Stimulated activated CD8-positive, alpha-beta memory T cell treated with anti-CD3 and anti-CD28 coated beads, Interleukin-15, amount 100 ng/mL, for 1 hour (primary cell): ENCODE measurements around the gene SLC28A1.

ENCODE experiments used
- DNase-seq: peaks from one replicate; pipeline ENCODE4 v3.0.0-alpha.2; 2020; ENCODE audit warnings: low read depth

SLC28A1 gene

DNA sequence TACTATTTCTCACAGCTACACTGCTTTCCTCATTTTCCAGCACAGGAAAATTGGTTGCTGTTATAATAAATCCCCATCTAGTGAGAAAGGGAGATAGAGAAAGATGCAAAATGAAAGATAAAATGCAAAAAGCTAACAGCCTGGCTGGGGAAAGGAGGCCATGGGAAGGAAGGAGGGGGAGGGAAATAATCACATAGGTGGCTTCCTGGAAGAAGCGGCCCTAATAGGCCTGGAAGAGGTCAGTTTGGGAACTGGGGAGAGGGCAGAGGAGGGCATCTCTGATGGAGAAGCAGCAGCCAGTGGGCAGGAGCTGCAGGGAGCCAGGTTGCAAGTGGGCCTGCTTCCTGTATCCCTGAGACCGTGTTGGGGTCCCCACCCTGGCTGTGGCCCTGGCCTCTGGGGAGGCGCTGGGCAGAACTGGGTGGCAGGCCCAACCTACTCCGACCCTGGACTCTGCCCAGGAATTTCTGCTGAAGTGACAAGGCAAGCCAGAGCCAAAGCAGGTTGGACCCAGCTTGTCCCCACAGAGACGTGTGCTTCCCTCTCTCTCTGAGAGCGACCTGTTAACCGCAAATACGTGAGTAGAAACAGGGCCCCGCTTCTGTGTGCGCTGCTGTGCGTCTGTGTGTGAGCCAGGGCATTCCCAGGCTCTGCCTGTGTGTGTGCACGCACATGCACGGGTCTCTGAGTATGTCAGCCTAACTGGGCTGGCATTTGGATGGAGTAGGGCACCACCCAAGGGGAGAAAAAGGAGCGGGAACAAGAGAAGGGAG, 1.9 kb downstream of the SLC28A1 start:
- DNase-seq = no peak

DNA sequence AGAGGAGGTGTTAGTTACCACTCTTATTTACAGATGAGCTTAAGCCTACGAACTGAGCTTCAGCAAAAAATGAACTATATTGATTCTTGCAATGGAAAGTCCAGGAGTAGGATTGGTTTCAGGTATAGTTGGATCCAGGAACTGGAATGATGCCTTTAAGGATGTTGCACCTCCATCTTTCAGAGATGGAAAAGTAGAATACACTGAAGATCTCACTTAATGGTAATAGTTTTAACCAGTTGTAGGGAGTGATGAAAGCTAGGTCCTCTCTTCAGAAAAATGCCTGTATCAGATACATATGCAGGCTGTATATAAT, 2.5 kb downstream of the SLC28A1 start:
- no peak for DNase-seq

- no peak for DNase-seq
Measured at GRCh38 chr15:84887938-84888337, 3.5 kb downstream of the SLC28A1 start.

GRCh38 chr15:84888639-84889038, 4.2 kb downstream of the SLC28A1 start:
- DNase-seq = no peak

- no peak for DNase-seq
Measured at GRCh38 chr15:84889313-84889990, 5.0 kb downstream of the SLC28A1 start.

DNA sequence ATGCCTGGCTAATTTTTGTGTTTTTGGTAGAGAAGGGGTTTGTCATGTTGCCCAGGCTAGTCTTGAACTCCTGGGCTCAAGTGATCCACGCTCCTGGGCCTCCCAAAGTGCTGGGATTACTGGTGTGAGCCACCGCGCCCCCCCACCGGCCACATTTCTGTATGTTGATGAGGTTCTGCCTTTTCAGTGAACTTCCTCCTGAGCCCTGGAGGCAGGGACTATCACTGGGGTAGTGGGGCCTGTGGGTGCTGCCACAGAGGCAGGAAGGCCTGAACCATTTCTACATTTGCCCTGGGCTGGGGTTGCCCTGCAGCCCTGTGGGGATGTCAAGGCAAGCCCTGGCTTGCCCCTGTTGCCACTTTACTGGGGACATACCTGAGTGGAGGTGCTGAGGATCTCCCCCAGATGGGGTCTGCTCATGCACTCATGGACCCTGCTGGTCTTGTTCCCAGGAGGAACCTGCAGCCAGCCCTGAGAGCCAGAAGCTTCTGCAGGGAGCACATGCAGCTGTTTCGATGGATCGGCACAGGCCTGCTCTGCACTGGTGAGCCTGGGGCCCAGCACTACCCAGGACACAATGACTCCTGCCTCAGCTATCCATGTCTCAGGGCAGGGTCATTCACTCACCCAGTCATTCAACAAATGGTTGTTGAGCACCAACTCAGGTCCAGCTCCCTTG, 5.7 kb downstream of the SLC28A1 start:
- DNase-seq = no peak

GRCh38 chr15:84890670-84891162, 6.3 kb downstream of the SLC28A1 start:
- no peak for DNase-seq

DNA sequence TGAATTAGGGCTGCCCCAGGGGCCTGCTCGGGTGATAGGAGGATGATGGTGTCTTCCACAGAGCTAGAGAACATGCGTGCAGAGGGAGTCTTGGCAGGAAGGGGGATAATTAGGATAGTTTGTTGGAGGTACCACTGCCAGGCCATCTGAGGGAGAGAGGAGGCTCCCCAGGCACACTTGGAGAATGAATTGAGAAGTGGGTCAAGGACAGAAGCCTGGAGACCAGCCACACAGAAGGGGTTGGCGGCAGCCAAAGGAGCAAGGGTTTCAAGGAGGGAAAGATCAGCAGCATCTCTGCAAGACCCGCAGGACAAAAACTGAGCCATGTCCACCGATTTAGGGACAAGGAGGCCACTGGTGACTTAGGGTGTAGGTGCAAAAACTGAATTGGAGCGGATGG, 6.9 kb downstream of the SLC28A1 start:
- no peak for DNase-seq

DNA sequence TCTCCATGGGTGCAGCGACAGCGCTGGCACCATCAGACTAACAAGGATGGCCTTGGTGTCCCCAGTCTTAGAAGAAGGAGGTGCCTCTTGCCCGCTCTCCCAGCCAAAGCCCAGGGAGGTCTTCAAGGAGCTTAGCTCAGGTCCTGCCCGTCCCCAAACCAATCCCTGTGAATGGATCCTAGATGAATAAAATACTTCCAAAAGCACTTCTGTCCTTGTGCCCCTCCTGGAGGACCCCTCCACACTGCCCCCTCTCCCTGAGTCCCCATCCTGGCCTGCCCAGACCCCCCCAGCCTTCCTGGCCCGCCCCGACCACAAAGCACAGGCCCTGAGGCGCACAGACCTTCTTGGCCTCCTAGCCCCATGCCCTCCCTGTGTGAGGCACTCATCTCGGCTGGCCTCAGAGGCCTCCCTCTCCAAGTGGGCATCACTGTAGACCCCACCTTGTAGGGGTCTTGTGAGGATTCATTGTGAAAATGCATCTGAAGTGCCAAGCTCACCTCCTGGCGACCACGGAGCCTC, 8.4 kb downstream of the SLC28A1 start:
- DNase-seq = no peak

DNA sequence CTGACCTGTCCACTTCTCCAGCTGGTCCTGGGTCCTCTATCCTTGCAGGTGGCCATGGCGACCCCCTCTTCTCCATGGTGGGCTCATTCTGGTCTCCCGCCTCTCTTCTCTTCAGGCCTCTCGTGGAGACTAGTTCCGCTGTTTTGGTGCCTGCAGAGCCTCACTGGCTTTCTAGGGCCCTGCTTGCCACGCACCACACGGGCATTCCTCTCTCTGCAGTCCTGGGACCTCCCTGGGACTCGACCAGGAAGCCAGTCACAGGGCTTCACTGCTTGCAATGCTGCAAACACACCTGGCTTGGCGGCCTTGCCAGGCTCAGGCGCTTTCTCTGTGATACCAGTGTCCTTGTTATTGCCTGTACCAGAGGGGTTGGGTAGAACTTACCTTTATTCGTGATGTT, 9.1 kb downstream of the SLC28A1 start:
- DNase-seq = no peak

GRCh38 chr15:84894736-84895425, 10.4 kb downstream of the SLC28A1 start:
- no peak for DNase-seq

DNA sequence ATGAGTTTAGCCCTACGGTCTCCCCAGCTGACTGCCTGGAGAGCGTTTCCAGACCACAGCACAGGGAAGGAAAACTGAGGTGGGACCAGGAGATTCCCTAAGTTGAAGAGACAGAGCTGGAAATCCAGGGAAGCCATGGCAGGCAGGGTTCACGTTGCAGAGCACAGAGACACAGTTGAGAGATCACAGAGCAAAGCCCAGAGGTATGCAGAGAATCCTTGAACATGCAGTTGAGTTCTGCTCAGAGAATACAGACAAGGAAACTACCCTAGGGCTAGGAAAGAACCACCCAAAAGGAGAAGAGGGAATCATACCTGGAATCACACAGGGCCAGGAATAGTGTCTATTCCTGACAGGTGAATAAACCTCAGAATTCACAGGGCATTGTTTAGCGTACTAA, 14.3 kb downstream of the SLC28A1 start:
- DNase-seq = no peak

DNA sequence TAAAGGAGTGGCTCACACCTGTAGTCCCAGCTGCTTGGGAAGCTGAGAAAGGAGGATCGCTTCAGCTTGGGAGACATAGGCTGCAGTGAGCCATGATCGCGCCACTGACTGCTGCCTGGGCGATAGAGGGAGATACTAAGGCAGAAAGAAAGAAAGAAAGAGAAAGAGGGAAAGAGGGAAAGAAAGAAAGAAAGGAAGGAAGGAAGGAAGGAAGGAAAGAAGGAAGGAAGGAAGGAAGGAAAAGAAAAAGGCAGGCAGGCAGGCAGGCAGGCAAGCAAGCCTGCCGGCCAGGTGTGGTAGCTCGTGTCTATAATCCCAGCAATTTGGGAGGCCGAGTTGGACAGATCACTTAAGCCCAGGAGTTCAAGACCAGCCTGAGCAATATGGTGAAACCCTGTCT, 15.3 kb downstream of the SLC28A1 start:
- no peak for DNase-seq

- no peak for DNase-seq
Measured at GRCh38 chr15:84901540-84901939, 17.1 kb downstream of the SLC28A1 start.

GRCh38 chr15:84903751-84904150, 19.3 kb downstream of the SLC28A1 start:
- DNase-seq = no peak

DNA sequence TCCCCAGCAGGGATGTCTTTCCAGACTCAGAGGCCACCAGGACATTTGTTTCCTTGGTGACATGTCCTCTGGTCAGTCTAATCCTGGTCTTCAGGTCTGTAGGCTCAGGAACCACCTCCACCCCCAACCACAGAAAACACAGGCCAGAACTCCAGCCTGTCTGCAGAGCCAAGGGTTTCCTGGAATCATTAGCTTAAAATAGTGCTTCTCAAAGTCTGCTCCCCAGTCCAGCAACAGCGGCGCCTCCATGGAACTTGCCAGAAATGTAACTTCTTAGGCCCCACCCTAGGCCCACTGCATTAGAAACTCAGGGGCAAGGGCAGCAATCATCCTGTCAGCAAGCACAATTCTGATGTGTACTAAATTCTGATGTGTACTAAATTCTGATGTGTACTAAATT, 20.0 kb downstream of the SLC28A1 start:
- no peak for DNase-seq

DNA sequence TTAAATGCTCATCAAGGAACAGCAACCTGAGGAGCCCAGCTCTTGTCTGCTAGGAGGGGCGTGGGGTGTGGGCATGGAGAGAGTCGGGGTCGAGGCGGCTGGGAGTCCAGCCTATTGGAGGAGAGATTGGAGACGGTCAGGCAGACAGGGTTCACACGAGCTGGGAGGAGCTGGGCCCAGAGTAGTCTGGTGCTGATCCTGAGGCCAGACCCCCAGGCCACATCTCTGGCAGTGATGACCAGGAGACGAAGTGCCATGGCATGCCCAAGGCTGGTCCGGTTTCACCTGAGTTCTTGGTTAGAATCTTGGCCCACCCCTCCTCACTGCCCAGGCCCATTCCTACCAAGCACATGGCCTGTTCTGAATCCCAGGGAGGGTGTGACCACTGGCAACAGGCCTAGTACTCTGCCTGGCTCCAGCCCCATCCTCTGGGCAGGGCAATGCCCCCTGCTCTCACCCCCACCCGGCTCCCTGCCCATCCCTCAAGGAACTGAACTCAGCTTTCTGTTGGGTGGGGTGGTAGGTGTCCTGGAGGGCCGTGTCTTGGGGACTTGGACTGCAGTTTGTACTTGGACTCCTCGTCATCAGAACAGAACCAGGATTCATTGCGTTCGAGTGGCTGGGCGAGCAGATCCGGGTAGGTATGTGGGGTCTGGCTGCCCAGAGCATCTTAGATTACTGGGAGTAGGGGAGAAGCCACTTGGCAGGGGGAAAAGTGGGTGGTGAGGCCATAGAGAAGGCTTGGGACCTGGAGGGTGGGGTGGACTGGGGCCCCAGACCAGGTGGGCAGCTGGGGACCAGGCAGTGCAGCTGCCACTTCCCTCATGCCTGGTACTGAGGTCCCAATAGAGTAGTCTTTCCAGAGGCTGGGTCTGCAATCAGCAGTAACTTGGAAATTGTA, 20.8 kb downstream of the SLC28A1 start:
- DNase-seq = no peak

- DNase-seq = no peak
Measured at GRCh38 chr15:84907731-84908130, 23.3 kb downstream of the SLC28A1 start.

GRCh38 chr15:84908564-84908963, 24.1 kb downstream of the SLC28A1 start:
- no peak for DNase-seq

GRCh38 chr15:84909029-84909428, 24.6 kb downstream of the SLC28A1 start:
- no peak for DNase-seq

GRCh38 chr15:84909782-84910181, 25.3 kb downstream of the SLC28A1 start:
- DNase-seq = no peak
